K562 (cell line): Measurements from ENCODE around the gene GLP1R. TPM values are rescaled to one million over a fixed set of nuclear protein-coding genes. Genes with fewer than 3 reads are reported as not detected.

ENCODE experiments used
- AFF1 ChIP-seq, 2 experiments: fragments of 450-650 bp; IDR thresholded peaks; 2 replicates each; pipeline ENCODE4 v1.6.1; 2018; ENCODE audit warnings: mild to moderate bottlenecking in 2 of 2, low read depth in 1 of 2; ENCODE audit not compliant: partially characterized antibody in 2 of 2
- BHLHE40 ChIP-seq: IDR thresholded peaks from 2 replicates; pipeline ENCODE4 v1.6.1; 2011; ENCODE audit warnings: low read length, improper control_type of control experiment
- CBX8 ChIP-seq: fragments of 200-600 bp; sonication (generic); IDR thresholded peaks from 2 replicates; pipeline ENCODE4 v1.6.1; 2012; ENCODE audit warnings: borderline replicate concordance, mixed run types, low read depth, mild to moderate bottlenecking, moderate library complexity, mixed read lengths, low read length, control low read depth, inconsistent platforms; ENCODE audit not compliant: poor library complexity, severe bottlenecking; ENCODE audit errors: extremely low read depth
- CSDE1 ChIP-seq, 2 experiments: fragments of 450-650 bp; IDR thresholded peaks; 2 replicates each; pipeline ENCODE4 v1.6.1; 2016; ENCODE audit warnings: mild to moderate bottlenecking in 1 of 2
- EHMT2 ChIP-seq: fragments of 450-650 bp; IDR thresholded peaks from 2 replicates; pipeline ENCODE4 v1.6.1; 2018; ENCODE audit warnings: antibody characterized with exemption
- FIP1L1 ChIP-seq: fragments of 200-400 bp; formaldehyde crosslinking; IDR thresholded peaks from 2 replicates; pipeline ENCODE4 v1.6.1; 2018; ENCODE audit warnings: mild to moderate bottlenecking, low read depth, low read length; ENCODE audit not compliant: poor library complexity, severe bottlenecking
- HLTF ChIP-seq: fragments of 450-650 bp; IDR thresholded peaks from 2 replicates; pipeline ENCODE4 v1.6.1; 2016
- KAT7 ChIP-seq: sonication (generic); formaldehyde crosslinking; IDR thresholded peaks from 2 replicates; pipeline ENCODE4 v1.8.0; 2022; ENCODE audit warnings: missing genetic modification reagents, mild to moderate bottlenecking, borderline replicate concordance
- KDM4B ChIP-seq, 2 experiments: fragments of 450-650 bp in 1 of 2; sonication (generic) in 1 of 2; IDR thresholded peaks; 2 replicates each; pipeline ENCODE4 v1.6.1; 2016 to 2017; ENCODE audit warnings: borderline replicate concordance in 2 of 2, antibody characterized with exemption in 1 of 2, low read depth in 1 of 2, mild to moderate bottlenecking in 1 of 2
- NCOR1 ChIP-seq: fragments of 450-650 bp; IDR thresholded peaks from 2 replicates; pipeline ENCODE4 v1.6.1; 2016; ENCODE audit warnings: mild to moderate bottlenecking, moderate library complexity
- NFATC3 ChIP-seq: fragments of 450-650 bp; IDR thresholded peaks from 2 replicates; pipeline ENCODE4 v1.6.1; 2017; ENCODE audit warnings: mild to moderate bottlenecking
- PPARD ChIP-seq: fragments of 250-450 bp; sonication (Bioruptor Pico); IDR thresholded peaks from 2 replicates; pipeline ENCODE4 v1.8.0; 2022; ENCODE audit warnings: inconsistent platforms, mild to moderate bottlenecking, moderate library complexity
- RFX1 ChIP-seq: fragments of 450-650 bp; IDR thresholded peaks from 2 replicates; pipeline ENCODE4 v1.6.1; 2016; ENCODE audit warnings: mild to moderate bottlenecking, moderate library complexity
- SMC3 ChIP-seq: conservative IDR thresholded peaks from 2 replicates; pipeline ENCODE4 v1.6.1; 2011; ENCODE audit warnings: low read depth, low read length, improper control_type of control experiment; ENCODE audit not compliant: insufficient read depth
- TRIM25 ChIP-seq: fragments of 450-650 bp; IDR thresholded peaks from 2 replicates; pipeline ENCODE4 v1.7.0; 2016; ENCODE audit warnings: borderline replicate concordance
- U2AF2 ChIP-seq: fragments of 200-400 bp; formaldehyde crosslinking; optimal IDR thresholded peaks from 2 replicates; pipeline ENCODE3; 2017; ENCODE audit warnings: low read depth, mild to moderate bottlenecking, low read length
- polyA plus RNA-seq, 8 experiments: library from polyadenylated mRNA; depleted of rRNA in 4 of 8; stranded (reverse) in 5 of 8; unstranded in 3 of 8; fragments of >200 nt; fragmentation: Nextera tagmentation in 2 of 8; fragmentation: Illumina TruSeq in 1 of 8; extraction: Ambion mirVana in 2 of 8; extraction: Trizol in 1 of 8; gene quantifications; 2 replicates each; pipeline versions ENCODE4 v1.2.1 to v1.2.3, GENCODE V29; 2011 to 2014; ENCODE audit warnings: inconsistent platforms in 1 of 8, missing spikeins in 1 of 8
- total RNA-seq, 7 experiments: library from RNA; depleted of rRNA in 6 of 7; stranded (reverse); fragments of >200 nt in 6 of 7; fragmentation: Illumina TruSeq in 2 of 7; extraction: Trizol in 2 of 7; gene quantifications; 2 replicates each; pipeline versions ENCODE4 v1.2.1 to v1.2.3, GENCODE V29; 2011 to 2021; ENCODE audit warnings: low replicate concordance in 1 of 7
- TF ChIP-seq, protein P1 (sequence below): fragments of 450-650 bp; formaldehyde crosslinking; IDR thresholded peaks from 2 replicates; pipeline ENCODE4 v1.4.0; 2022; ENCODE audit warnings: missing genetic modification characterization
- TF ChIP-seq, protein P2 (sequence below): fragments of 200-800 bp; sonication (Bioruptor generic); IDR thresholded peaks from 2 replicates; pipeline ENCODE4 v1.6.1; 2017; ENCODE audit warnings: missing genetic modification characterization, missing compliant biosample characterization
- TF ChIP-seq, protein P3 (sequence below): IDR thresholded peaks from 2 replicates; pipeline ENCODE4 v1.6.1; 2014; ENCODE audit warnings: antibody characterized with exemption

GLP1R gene
- total and polyA plus RNA-seq, 9 of the 15 experiments (the other 6 are each of a cell fraction or from before 2014, with no cell fraction given), result not detected

- TF ChIP-seq CBX8 (no peak), PPARD (no peak), KDM4B (IDR thresholded peaks at IDR 0.05; ENCODE audit: borderline replicate concordance in 2 of 2, low read depth in 1 of 2) (no peak), U2AF2 (no peak), CSDE1 (IDR thresholded peaks at IDR 0.05) (no peak), TRIM25 (no peak), HLTF (0 out of 2 replicates have a peak, but pooled peaks have one; percentile 59), NCOR1 (peak; percentile 96), RFX1 (no peak), NFATC3 (no peak), KAT7 (no peak), AFF1 (IDR thresholded peaks at IDR 0.05; ENCODE audit: low read depth in 1 of 2, partially characterized antibody in 2 of 2) (peak in 1 of 2 experiments; percentile 32), FIP1L1 (no peak), BHLHE40 (peak; percentile 59; the same call in 1 of the 2 replicates), EHMT2 (peak; percentile 81), SMC3 (no peak)
- TF ChIP-seq, protein P1, sequence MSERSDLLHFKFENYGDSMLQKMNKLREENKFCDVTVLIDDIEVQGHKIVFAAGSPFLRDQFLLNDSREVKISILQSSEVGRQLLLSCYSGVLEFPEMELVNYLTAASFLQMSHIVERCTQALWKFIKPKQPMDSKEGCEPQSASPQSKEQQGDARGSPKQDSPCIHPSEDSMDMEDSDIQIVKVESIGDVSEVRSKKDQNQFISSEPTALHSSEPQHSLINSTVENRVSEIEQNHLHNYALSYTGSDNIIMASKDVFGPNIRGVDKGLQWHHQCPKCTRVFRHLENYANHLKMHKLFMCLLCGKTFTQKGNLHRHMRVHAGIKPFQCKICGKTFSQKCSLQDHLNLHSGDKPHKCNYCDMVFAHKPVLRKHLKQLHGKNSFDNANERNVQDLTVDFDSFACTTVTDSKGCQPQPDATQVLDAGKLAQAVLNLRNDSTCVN (CRISPR knock-in tag), result no peak
- TF ChIP-seq, protein P2, sequence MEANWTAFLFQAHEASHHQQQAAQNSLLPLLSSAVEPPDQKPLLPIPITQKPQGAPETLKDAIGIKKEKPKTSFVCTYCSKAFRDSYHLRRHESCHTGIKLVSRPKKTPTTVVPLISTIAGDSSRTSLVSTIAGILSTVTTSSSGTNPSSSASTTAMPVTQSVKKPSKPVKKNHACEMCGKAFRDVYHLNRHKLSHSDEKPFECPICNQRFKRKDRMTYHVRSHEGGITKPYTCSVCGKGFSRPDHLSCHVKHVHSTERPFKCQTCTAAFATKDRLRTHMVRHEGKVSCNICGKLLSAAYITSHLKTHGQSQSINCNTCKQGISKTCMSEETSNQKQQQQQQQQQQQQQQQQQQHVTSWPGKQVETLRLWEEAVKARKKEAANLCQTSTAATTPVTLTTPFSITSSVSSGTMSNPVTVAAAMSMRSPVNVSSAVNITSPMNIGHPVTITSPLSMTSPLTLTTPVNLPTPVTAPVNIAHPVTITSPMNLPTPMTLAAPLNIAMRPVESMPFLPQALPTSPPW (CRISPR knock-in tag), result peak; percentile 86
- TF ChIP-seq, protein P3, sequence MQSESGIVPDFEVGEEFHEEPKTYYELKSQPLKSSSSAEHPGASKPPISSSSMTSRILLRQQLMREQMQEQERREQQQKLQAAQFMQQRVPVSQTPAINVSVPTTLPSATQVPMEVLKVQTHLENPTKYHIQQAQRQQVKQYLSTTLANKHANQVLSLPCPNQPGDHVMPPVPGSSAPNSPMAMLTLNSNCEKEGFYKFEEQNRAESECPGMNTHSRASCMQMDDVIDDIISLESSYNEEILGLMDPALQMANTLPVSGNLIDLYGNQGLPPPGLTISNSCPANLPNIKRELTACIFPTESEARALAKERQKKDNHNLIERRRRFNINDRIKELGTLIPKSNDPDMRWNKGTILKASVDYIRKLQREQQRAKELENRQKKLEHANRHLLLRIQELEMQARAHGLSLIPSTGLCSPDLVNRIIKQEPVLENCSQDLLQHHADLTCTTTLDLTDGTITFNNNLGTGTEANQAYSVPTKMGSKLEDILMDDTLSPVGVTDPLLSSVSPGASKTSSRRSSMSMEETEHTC, result peak; percentile 62; the same call in 1 of the 2 replicates
Measured at GRCh38 chr6:39007575-39007974, 41.0 kb upstream of the GLP1R start (continued).
